Femur (tissue), 1 donor: ENCODE data around the gene MAML3.

Experiments used
- DNase-seq: peaks from one replicate; pipeline ENCODE4 v3.0.0-alpha.2; 2017

The MAML3 gene

GRCh38 chr4:140153718-140154571 lies at the start of gene MAML3:
Gene MAML3, minus strand, starts transcription at chr4:140154184. Its CDS starts 857 bp downstream, at chr4:140153327.
- DNase-seq, result peak; percentile 96

- no peak for DNase-seq
Measured at GRCh38 chr4:140198942-140199341, 45.0 kb upstream of the MAML3 start.

- DNase-seq, result no peak
Measured at GRCh38 chr4:140195806-140196205, 41.8 kb upstream of the MAML3 start.

GRCh38 chr4:140189805-140190204 lies 35.8 kb upstream of the MAML3 start:
- DNase-seq, result no peak

- no peak for DNase-seq
Measured at GRCh38 chr4:140188975-140189374, 35.0 kb upstream of the MAML3 start.

GRCh38 chr4:140187316-140187695 lies 33.3 kb upstream of the MAML3 start:
- DNase-seq, result no peak

GRCh38 chr4:140186651-140187315 lies 32.8 kb upstream of the MAML3 start:
- no peak for DNase-seq

- no peak for DNase-seq
Measured at GRCh38 chr4:140186082-140186438, 32.1 kb upstream of the MAML3 start.

- no peak for DNase-seq
Measured at GRCh38 chr4:140185412-140186081, 31.6 kb upstream of the MAML3 start.

GRCh38 chr4:140183270-140183669 lies 29.3 kb upstream of the MAML3 start:
- DNase-seq, result no peak

- no peak for DNase-seq
Measured at GRCh38 chr4:140180577-140180976, 26.6 kb upstream of the MAML3 start.

GRCh38 chr4:140176735-140177134 lies 22.8 kb upstream of the MAML3 start:
- no peak for DNase-seq

GRCh38 chr4:140174543-140174942 lies 20.6 kb upstream of the MAML3 start:
- no peak for DNase-seq

- no peak for DNase-seq
Measured at GRCh38 chr4:140172960-140173359, 19.0 kb upstream of the MAML3 start.

- no peak for DNase-seq
Measured at GRCh38 chr4:140170299-140170698, 16.3 kb upstream of the MAML3 start.

- no peak for DNase-seq
Measured at GRCh38 chr4:140168936-140169335, 15.0 kb upstream of the MAML3 start.

- no peak for DNase-seq
Measured at GRCh38 chr4:140168474-140168873, 14.5 kb upstream of the MAML3 start.

- DNase-seq, result no peak
Measured at GRCh38 chr4:140163029-140163810, 9.2 kb upstream of the MAML3 start.

- DNase-seq, result no peak
Measured at GRCh38 chr4:140162596-140162995, 8.6 kb upstream of the MAML3 start.

GRCh38 chr4:140158365-140159030 lies 4.5 kb upstream of the MAML3 start:
- DNase-seq, result peak; percentile 40

GRCh38 chr4:140157341-140157740 lies 3.4 kb upstream of the MAML3 start:
- no peak for DNase-seq

- DNase-seq, result peak; percentile 21
Measured at GRCh38 chr4:140156529-140157171, 2.7 kb upstream of the MAML3 start.
